ENCODE results near the gene SEBOX. TPM values are rescaled to one million over a fixed set of nuclear protein-coding genes. Genes with fewer than 3 reads are reported as not detected.

The SEBOX gene, protein sequence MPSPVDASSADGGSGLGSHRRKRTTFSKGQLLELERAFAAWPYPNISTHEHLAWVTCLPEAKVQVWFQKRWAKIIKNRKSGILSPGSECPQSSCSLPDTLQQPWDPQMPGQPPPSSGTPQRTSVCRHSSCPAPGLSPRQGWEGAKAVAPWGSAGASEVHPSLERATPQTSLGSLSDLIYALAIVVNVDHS
- total RNA-seq (2014; rRNA removed; shearing (Covaris generic)), result not detected in 2 replicates

DNA sequence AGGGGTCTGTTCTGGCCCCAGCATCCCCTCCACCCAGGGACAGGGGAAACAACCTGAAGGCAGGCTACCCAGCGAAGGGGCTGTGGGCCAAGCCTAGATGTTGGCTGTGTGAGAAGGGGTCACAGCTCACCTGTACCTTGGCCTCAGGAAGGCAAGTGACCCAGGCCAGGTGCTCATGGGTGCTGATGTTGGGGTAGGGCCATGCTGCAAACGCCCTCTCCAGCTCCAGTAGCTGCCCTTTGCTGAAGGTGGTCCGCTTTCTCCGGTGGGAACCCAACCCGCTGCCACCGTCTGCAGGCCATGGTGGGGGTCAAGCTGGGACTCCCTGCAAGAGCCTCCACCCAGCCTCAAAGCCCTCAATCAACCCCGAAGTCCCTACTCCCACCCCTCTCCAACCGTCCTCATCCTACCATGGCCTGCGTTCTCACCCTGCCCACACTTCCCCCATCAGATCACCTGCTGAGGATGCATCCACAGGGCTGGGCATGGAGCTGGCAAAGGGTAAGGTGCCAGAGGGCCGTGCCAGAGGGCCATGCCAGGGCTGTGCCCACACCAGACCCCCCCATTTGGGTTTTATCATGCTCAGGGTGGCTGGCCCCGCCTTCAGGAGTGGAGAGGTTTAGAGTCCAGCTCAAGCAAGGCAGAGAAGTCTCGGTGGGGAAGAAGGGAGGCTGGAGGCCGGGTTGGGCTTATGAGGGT is at the start of gene SEBOX:
TSS of gene SEBOX (minus strand) at position 535 of the 699 bp plus-strand sequence. CDS start at position 487, 48 bp downstream.
- DNase-seq (ENCODE audit: low spot score), result no peak

- no peak for DNase-seq (ENCODE audit: low spot score)
Observed at GRCh38 chr17:28413804-28414203, 48.8 kb upstream of the SEBOX start.

DNA sequence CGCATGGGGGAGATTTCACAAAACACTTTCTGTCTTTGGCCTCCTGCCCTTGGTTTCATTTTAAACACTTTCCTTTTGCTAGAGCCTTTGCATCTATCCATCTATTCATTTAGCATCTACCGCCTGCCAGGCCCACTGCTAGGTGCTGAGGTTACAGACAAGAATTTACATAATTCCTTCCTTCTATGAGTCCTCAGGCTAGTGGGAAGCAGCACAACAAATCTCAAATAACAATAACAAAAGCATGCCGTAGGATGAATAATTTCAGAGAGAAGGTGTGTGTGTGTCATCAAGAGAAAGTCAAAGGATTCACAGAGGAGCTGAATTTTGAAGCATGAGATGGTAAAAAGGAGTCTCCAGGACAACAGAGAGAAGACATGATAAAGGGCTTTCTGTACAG is 47.1 kb upstream of the SEBOX start:
- no peak for DNase-seq (ENCODE audit: low spot score)

GRCh38 chr17:28407974-28408306 is 42.9 kb upstream of the SEBOX start:
- DNase-seq (ENCODE audit: low spot score), result no peak

- DNase-seq (ENCODE audit: low spot score), result no peak
Observed at GRCh38 chr17:28407130-28407973, 42.4 kb upstream of the SEBOX start.

- no peak for DNase-seq (ENCODE audit: low spot score)
Observed at GRCh38 chr17:28406473-28406814, 41.4 kb upstream of the SEBOX start.

DNA sequence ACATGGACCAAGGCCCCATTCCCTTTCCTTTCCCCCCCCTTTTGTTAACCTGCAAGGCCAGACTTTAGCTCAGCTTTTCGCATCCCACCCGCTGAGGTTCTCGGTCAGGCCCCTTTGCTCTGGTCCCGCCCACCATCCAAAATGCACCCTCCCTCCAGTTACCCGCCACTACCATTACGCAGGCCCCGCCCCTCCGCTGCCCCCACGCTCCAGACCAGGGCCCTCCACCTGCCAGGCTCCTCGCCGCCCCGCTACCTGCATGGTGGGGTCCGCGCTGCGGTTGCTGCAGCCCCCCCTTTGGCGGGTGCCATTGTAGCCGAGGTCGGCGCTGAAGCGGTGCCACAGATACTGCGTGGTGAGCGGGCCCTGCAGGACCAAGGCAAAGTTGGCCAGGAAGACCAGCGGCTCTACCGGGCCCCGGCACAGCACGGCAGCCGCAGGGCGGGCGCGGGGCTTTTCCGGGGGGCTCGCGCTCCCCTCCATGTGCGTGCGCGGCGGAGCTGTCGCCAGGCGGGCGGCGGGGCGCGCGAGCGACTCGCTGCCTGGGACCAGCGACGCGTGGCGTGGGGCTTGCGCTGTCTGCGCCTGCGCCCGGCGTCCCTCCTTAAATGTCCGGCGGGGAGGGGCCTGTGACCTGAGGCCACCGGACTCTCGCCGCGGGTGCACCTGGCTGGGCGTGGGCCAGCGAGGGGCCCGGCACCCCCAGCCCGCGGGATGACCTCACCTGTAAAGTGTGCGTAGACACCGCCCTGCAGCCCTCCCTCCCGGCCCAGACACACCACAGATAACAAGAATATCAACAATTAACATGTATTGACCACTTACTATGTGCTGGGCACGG is 40.9 kb upstream of the SEBOX start, which contains the start of gene SLC46A1:
TSS of gene SLC46A1 (minus strand) at position 581 of the 841 bp plus-strand sequence. CDS start at position 483, 98 bp downstream.
- DNase-seq (ENCODE audit: low spot score), result no peak

DNA sequence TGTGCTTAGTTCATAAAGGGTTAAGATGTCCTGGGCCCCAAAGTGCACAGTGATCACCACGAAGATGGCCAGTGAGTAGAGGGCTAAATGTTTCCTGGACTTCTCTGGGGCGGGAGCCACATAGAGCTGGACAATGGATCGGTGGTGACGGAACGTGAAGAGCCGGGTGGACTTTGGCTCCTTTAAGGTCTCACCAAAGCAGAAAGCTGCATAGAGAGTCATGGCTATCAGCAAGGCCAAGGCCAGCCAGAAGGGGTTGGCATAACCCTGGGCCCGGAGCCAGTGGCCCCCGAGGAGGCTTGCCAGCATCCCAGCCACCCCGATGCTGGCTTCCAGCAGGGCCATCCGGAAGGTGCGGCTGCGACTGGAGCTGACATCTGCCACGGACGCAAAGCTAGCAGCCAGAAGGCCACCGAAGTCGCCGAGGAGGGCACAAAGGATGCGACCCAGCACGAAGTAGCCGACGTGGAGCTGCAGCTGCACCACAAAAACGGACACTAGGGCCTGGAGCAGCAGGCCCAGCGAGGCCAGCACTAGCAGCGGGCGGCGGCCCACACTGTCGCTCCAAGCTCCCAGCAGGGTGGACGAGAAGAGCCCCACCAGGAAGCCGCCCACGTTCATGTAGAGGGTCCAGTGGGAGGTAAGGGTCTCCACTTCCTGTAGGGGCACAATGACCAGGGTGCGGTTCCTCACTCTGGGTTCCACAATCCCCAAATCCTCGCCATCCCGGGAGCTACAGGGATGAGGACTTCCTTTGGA is 40.0 kb upstream of the SEBOX start:
- DNase-seq (ENCODE audit: low spot score), result no peak

DNA sequence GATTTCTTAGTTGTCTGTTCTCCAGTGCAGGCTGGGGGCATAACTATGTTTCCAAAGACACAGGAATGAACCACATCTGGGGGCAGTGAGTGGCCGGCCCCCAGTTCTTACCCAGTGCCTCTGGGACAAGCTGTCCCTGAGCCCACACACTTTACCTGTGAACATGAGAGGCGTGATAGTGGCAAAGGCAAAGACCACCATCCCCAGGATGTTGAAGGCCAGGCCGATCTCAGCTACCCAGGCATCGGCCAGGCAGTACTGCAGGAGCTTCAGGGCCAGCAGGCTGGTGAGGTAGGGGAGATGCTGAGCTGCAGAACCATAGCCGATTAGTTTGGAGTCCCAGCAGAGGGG is 39.4 kb upstream of the SEBOX start:
- no peak for DNase-seq (ENCODE audit: low spot score)

- no peak for DNase-seq (ENCODE audit: low spot score)
Observed at GRCh38 chr17:28404007-28404406, 39.0 kb upstream of the SEBOX start.

GRCh38 chr17:28402844-28403243 is 37.8 kb upstream of the SEBOX start:
- DNase-seq (ENCODE audit: low spot score), result no peak

DNA sequence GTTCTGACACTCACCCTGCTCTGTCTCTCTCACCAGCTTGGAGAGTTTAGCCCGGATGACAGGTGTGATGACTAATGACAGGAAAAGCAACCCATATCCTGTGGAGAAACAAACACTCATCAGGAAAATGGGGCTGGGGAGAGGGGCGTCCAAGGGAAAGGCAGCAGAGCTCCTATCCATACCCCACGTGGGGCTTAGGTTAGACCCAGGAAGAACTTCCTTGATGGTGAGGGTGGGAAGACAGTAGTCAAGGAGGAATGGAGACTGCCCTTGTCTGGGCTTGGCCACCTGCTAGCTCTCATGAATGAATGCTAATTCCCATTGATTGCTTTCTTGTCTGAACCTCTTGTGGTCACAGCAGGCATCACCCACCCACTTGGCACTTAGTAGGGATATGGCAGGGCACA is 37.2 kb upstream of the SEBOX start:
- peak; percentile 21 for DNase-seq (ENCODE audit: low spot score)

GRCh38 chr17:28399808-28400207 is 34.8 kb upstream of the SEBOX start:
- no peak for DNase-seq (ENCODE audit: low spot score)

DNA sequence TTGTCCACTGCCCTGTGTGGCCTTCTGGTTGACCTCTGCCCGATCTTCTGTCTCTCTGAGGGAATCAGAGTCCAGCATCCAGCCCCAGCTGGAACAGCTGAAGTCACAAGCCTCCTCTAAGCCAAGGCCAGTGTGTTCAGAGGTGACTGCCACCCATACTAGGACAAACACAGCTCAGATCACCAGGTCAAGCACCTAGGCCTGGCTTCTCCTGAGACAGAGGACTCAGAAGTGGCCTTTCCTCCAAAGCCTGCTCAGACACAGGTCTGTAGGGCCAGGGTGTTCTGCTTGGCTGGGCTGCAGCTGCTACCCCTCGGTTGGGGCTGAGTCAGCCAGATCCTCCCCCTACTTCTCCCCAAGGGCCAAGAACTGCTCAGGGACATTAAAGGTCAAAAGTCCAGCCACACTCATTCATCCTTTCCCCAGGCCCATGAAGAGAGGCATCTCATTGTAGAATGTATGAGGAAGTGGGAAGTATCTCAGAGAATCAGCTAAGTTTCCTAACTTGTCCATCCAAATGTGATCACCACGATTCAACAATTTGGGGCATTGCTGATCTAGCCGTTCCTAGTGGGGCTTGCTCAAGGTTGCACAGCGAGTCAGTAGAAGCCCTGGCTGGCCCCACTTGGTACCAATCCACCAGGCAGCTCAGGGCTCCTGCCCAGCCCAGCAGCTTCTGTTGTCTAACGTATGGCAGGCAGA is 33.4 kb upstream of the SEBOX start:
- DNase-seq (ENCODE audit: low spot score), result no peak

DNA sequence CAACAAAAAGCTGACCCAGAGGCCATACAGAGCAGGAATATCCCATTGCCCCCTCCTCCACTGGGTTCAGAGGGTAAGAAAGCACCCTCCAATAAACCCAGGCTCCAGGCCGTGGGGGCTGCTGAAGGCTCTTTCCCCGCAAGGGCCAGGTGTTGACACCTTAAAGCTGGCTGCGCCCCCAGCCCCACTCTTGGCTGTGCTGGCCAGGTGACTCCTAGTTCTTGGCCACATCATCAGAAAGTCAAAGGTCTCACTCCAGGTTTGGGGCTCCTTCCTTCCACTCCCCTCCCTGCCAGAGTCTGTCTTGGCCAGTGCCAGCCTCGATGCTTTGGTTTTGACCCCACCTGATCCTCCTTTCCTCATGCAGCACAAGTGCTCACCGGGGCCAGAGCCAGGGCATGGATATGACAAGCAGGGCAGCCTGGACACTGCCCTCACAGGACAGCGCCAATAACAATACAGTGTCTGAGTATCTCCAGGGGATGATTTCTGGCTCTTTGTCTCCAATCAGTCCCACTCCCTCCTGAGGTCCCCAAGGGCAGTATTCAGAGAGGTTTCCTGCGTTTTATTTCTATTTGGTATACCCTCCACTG is 32.8 kb upstream of the SEBOX start:
- no peak for DNase-seq (ENCODE audit: low spot score)

GRCh38 chr17:28397275-28397674 is 32.3 kb upstream of the SEBOX start:
- no peak for DNase-seq (ENCODE audit: low spot score)

DNA sequence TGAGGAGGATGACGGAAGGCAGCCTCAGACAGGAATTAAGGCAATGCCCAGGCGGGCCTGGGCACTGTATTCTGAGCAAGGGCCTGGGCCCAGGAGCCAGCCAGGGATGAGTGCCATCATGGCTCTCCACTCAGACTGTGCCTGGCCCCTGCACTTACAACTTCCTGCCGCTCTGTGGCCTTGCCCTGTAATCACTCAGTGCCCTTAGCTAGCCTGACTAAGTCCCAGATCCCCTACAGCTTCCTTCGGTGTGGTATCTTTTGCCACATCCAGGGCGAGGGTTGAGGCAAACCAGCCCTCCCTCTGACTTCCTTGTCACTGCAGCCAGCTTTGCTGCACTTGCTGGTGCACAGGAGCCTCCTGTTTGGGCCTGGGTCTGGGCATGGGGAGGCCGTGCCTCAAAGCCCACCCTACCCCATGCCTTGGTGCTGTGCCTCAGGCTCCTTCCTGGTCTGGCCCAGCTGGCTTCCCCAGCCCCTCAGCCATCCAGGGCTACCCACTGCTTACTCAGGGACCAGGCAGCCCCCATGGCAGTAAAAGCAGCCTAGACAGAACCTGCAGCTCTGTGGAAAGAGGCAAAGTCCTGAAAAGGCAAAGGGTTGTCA is 31.7 kb upstream of the SEBOX start:
- no peak for DNase-seq (ENCODE audit: low spot score)

GRCh38 chr17:28395968-28396367 is 31.0 kb upstream of the SEBOX start:
- no peak for DNase-seq (ENCODE audit: low spot score)

- no peak for DNase-seq (ENCODE audit: low spot score)
Observed at GRCh38 chr17:28395426-28395825, 30.4 kb upstream of the SEBOX start.
